SK-N-MC (cell line): ENCODE data around the gene TSPAN2.

Source experiments
- DNase-seq: peaks from one replicate; pipeline ENCODE4 v3.0.0-alpha.2; 2011; ENCODE audit warnings: low read depth, low spot score
- H3K27ac ChIP-seq: fragments of 200-600 bp; sonication (generic); 2 replicates; pipeline ENCODE4 v1.5.1; 2016; ENCODE audit warnings: mixed run types
- H3K36me3 ChIP-seq: fragments of 200-600 bp; sonication (generic); 2 replicates; pipeline ENCODE4 v1.6.1; 2017; ENCODE audit warnings: antibody characterized with exemption, low read length, mixed read lengths; ENCODE audit not compliant: insufficient read depth
- H3K4me3 ChIP-seq: fragments of 200-600 bp; sonication (generic); 2 replicates; pipeline ENCODE4 v1.5.1; 2016
- H3K9ac ChIP-seq: fragments of 200-600 bp; sonication (generic); 2 replicates; pipeline ENCODE4 v1.8.0; 2017; ENCODE audit warnings: mixed run types, mixed read lengths; ENCODE audit not compliant: insufficient read length
- H3K9me3 ChIP-seq: fragments of 200-600 bp; sonication (generic); 2 replicates; pipeline ENCODE4 v1.6.1; 2017; ENCODE audit warnings: low read depth, mild to moderate bottlenecking, antibody characterized with exemption, low read length, moderate library complexity, mixed read lengths
- EZH2 ChIP-seq: fragments of 200-600 bp; sonication (generic); IDR thresholded peaks from one replicate; pipeline ENCODE4 v1.6.1; 2017; ENCODE audit warnings: antibody characterized with exemption
- FOXP2 ChIP-seq: optimal IDR thresholded peaks from 2 replicates; pipeline ENCODE3; 2011; ENCODE audit warnings: mild to moderate bottlenecking, moderate library complexity; ENCODE audit not compliant: insufficient read depth; ENCODE audit errors: extremely low read length, control extremely low read depth
- POLR2AphosphoS5 ChIP-seq: IDR thresholded peaks from 2 replicates; pipeline ENCODE4 v1.6.1; 2012; ENCODE audit warnings: mild to moderate bottlenecking, low read depth, low read length, borderline replicate concordance

The TSPAN2 gene

GRCh38 chr1:115118611-115119010, 29.3 kb upstream of the TSPAN2 start:
- H3K9ac ChIP-seq: no peak overlapping the region
- H3K4me3 ChIP-seq: no peak overlapping the region
- no peaks in the 10 kb centered on the region for H3K9me3 ChIP-seq
- DNase-seq: no peak
- H3K27ac ChIP-seq: no peak overlapping the region
- no peaks in the 10 kb centered on the region for H3K36me3 ChIP-seq
- TF ChIP-seq POLR2AphosphoS5 (no peak), FOXP2 (no peak), EZH2 (no peak)

- Histone ChIP-seq H3K27ac (no peak overlapping the region), H3K36me3 (no peaks in the 10 kb centered on the region), H3K9ac (no peak overlapping the region), H3K4me3 (no peak overlapping the region), H3K9me3 (no peaks in the 10 kb centered on the region)
- no peak for DNase-seq
- TF ChIP-seq EZH2: no peak
These were observed 28.8 kb upstream of the TSPAN2 start for GRCh38 chr1:115118086-115118485.

- H3K27ac ChIP-seq: no peak overlapping the region
- H3K4me3 ChIP-seq: no peak overlapping the region
- no peak for DNase-seq
- TF ChIP-seq POLR2AphosphoS5: no peak
- TF ChIP-seq EZH2: no peak
- TF ChIP-seq FOXP2: no peak
- H3K9me3 ChIP-seq: no peaks in the 10 kb centered on the region
- no peak overlapping the region for H3K9ac ChIP-seq
- no peaks in the 10 kb centered on the region for H3K36me3 ChIP-seq
These were observed 28.0 kb upstream of the TSPAN2 start for GRCh38 chr1:115117298-115117697.

- TF ChIP-seq EZH2 (no peak), POLR2AphosphoS5 (no peak), FOXP2 (no peak)
- Histone ChIP-seq H3K36me3 (no peaks in the 10 kb centered on the region), H3K9ac (no peak overlapping the region), H3K9me3 (no peaks in the 10 kb centered on the region), H3K4me3 (no peak overlapping the region), H3K27ac (no peak overlapping the region)
- DNase-seq: no peak
These were observed 27.2 kb upstream of the TSPAN2 start for GRCh38 chr1:115116512-115116911.

GRCh38 chr1:115115521-115116161, 26.3 kb upstream of the TSPAN2 start:
- no peak overlapping the region for H3K9ac ChIP-seq
- H3K9me3 ChIP-seq: no peaks in the 10 kb centered on the region
- no peaks in the 10 kb centered on the region for H3K36me3 ChIP-seq
- DNase-seq: no peak
- H3K4me3 ChIP-seq: no peak overlapping the region
- TF ChIP-seq EZH2: no peak
- no peak overlapping the region for H3K27ac ChIP-seq

- H3K9ac ChIP-seq: no peak overlapping the region
- no peak for TF ChIP-seq EZH2
- TF ChIP-seq POLR2AphosphoS5: no peak
- no peak for TF ChIP-seq FOXP2
- no peak for DNase-seq
- no peak overlapping the region for H3K4me3 ChIP-seq
- no peak overlapping the region for H3K27ac ChIP-seq
- H3K9me3 ChIP-seq: no peaks in the 10 kb centered on the region
- H3K36me3 ChIP-seq: no peaks in the 10 kb centered on the region
These were observed 25.0 kb upstream of the TSPAN2 start for GRCh38 chr1:115114308-115114707.

- Histone ChIP-seq H3K36me3 (no peaks in the 10 kb centered on the region), H3K9ac (no peak overlapping the region), H3K4me3 (no peak overlapping the region), H3K27ac (no peak overlapping the region), H3K9me3 (no peaks in the 10 kb centered on the region)
- DNase-seq: no peak
- TF ChIP-seq FOXP2 (no peak), EZH2 (no peak), POLR2AphosphoS5 (no peak)
These were observed 24.5 kb upstream of the TSPAN2 start for GRCh38 chr1:115113766-115114165.

GRCh38 chr1:115112496-115113375, 23.4 kb upstream of the TSPAN2 start:
- TF ChIP-seq EZH2: no peak
- no peak for TF ChIP-seq POLR2AphosphoS5
- TF ChIP-seq FOXP2: no peak
- DNase-seq: no peak

More at GRCh38 chr1:115112496-115113375, 23.4 kb upstream of the TSPAN2 start:
- Histone ChIP-seq H3K36me3 (no peaks in the 10 kb centered on the region), H3K9me3 (no peaks in the 10 kb centered on the region), H3K9ac (no peak overlapping the region), H3K4me3 (no peak overlapping the region), H3K27ac (no peak overlapping the region)
